ENCODE data around the gene PPP6R2.

GRCh38 chr22:50471197-50471847 is 128.2 kb downstream of the PPP6R2 start:
- no peak for TF ChIP-seq CTCF (IDR thresholded peaks at IDR 0.05)
- no peak for TF ChIP-seq POLR2A (IDR thresholded peaks at IDR 0.05)
- no peak for TF ChIP-seq EP300 (IDR thresholded peaks at IDR 0.05)
